IgD-negative memory B cell (primary cell): ENCODE measurements around the gene AFTPH. TPM values are rescaled to one million over a fixed set of nuclear protein-coding genes. Genes with fewer than 3 reads are reported as not detected.
A peak's percentile ranks its signal among the peaks of the same experiment; 100 is the strongest.

Experiments
- H3K27ac Mint-ChIP-seq, 3 donors: one replicate each; pipeline ENCODE4 v1.8.0; 2020 to 2022; ENCODE audit warnings: mild to moderate bottlenecking in 3 of 3, mixed read lengths in 3 of 3, moderate library complexity in 1 of 3
- H3K27me3 Mint-ChIP-seq: one replicate; pipeline ENCODE4 v1.8.0; 2021; ENCODE audit warnings: mixed read lengths
- H3K36me3 Mint-ChIP-seq: one replicate; pipeline ENCODE4 v1.8.0; 2020; ENCODE audit warnings: mild to moderate bottlenecking, mixed read lengths
- H3K4me1 Mint-ChIP-seq, 3 donors: one replicate each; pipeline ENCODE4 v1.8.0; 2020 to 2022; ENCODE audit warnings: mixed read lengths in 3 of 3, mild to moderate bottlenecking in 1 of 3
- H3K4me3 Mint-ChIP-seq, 4 donors: one replicate each; pipeline ENCODE4 v1.8.0; 2020 to 2022; ENCODE audit warnings: mild to moderate bottlenecking in 4 of 4, mixed read lengths in 4 of 4, moderate library complexity in 3 of 4
- H3K9me3 Mint-ChIP-seq, 3 donors: one replicate each; pipeline ENCODE4 v1.8.0; 2020 to 2021; ENCODE audit warnings: mixed read lengths in 3 of 3, mild to moderate bottlenecking in 1 of 3
- polyA plus RNA-seq: library from polyadenylated mRNA; unstranded; fragments of 300-500 nt; fragmentation: Illumina TruSeq; gene quantifications from one replicate; pipeline ENCODE4 v1.2.3, GENCODE V29; 2021

AFTPH gene
- polyA plus RNA-seq, 1 donor from 2014 or later, result 63.5 TPM

DNA sequence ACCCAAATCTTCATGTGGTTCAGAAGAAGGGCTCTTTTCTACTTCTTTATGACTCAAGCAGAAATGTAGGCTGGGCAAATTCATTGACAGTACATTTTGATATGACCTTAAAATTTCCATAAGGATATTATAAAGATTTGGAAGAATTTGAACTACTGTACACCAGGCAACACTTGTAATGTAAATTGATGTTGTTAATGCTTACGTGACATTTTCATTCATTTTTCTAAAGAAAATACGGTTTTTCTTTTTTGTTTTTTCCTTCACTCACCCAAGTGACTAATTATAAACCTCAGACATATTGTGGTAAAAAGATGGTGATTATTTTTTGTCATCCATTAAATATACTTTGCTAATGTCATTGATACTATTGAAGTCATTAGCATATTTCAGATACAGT lies 17.4 kb downstream of the AFTPH start:
- peaks cover 7% of the 10 kb centered on the region for H3K36me3 Mint-ChIP-seq
- no peaks in the 10 kb centered on the region for H3K27me3 Mint-ChIP-seq
- no peak overlapping the region for H3K4me3 Mint-ChIP-seq
- peaks cover 59 to 65% (median 65%) of the 10 kb centered on the region in 3 donors for H3K4me1 Mint-ChIP-seq
- H3K27ac Mint-ChIP-seq, result no peak overlapping the region
- no peaks in the 10 kb centered on the region for H3K9me3 Mint-ChIP-seq

- Mint-ChIP-seq H3K4me1 (peaks cover 59 to 67% (median 64%) of the 10 kb centered on the region in 3 donors), H3K27ac (no peak overlapping the region), H3K27me3 (no peaks in the 10 kb centered on the region)
Measured at GRCh38 chr2:64542071-64543007, 18.2 kb downstream of the AFTPH start.

DNA sequence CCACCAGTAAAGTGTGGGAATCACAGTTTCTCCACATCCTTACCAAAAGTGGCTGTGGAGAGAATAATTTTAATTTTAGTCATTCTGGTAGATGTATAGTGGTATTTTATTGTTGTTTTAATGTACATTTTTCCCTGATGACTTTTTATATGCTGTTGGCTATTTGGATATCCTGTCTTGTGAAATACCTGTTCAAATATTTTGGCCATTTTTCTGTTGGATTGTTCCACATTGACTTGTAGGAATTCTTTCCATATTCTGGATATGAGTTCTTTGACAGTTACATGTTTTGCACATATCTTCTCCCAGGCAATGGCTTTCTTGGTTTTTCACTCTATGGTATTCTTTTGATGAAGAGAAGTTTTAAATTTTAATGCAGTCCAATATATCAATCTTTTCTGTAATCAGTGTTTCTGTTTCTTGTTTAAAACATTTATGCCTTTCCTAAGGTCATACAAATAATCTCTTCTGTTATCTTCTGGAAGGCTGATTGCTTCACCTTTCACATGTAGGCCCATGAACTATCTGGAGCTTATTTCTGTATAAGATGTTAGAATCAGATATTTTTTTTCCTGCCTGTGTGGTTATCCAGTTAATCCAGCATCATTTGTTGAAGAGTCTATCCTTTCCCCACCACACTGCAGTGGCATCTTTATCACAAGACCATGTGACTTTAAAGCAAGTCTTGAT lies 19.0 kb downstream of the AFTPH start:
- Mint-ChIP-seq H3K36me3 (peaks cover 5% of the 10 kb centered on the region), H3K27ac (no peak overlapping the region), H3K27me3 (no peaks in the 10 kb centered on the region), H3K4me3 (no peak overlapping the region), H3K9me3 (no peaks in the 10 kb centered on the region), H3K4me1 (peaks cover 56 to 64% (median 64%) of the 10 kb centered on the region in 3 donors)

More at GRCh38 chr2:64542071-64543007, 18.2 kb downstream of the AFTPH start:
- H3K36me3 Mint-ChIP-seq, result peaks cover 5% of the 10 kb centered on the region
- H3K4me3 Mint-ChIP-seq, result peak overlapping the region in 1 of 4 donors; percentile 73
- no peaks in the 10 kb centered on the region for H3K9me3 Mint-ChIP-seq

DNA sequence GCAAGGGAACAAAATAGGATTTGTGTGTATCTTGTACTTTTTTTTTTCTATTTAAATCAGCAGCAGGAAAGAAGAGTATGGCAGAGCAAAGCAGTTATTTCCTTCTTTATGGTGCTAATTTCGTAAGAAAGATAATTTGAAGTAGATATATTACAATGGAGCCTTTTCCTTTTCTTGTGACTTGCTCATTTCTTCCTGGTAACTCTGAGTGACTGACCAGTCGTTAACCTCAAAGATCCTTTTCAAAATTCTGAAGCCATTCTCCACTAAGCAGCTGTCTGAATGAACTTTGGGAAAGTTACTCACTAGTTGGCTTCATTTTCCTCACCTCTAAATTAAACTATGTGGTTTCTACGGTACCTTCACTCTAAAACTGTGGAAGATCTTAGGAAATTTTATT lies 24.6 kb downstream of the AFTPH start:
- Mint-ChIP-seq H3K4me3 (peak overlapping the region in 1 of 4 donors; percentile 9), H3K27me3 (no peaks in the 10 kb centered on the region), H3K4me1 (peaks cover 24 to 42% (median 39%) of the 10 kb centered on the region in 3 donors), H3K36me3 (peaks cover 3% of the 10 kb centered on the region), H3K27ac (no peak overlapping the region), H3K9me3 (no peaks in the 10 kb centered on the region)

GRCh38 chr2:64550042-64550441 lies 25.9 kb downstream of the AFTPH start:
- no peak overlapping the region for H3K27ac Mint-ChIP-seq
- no peaks in the 10 kb centered on the region for H3K27me3 Mint-ChIP-seq
- peaks cover 19 to 40% (median 33%) of the 10 kb centered on the region in 3 donors for H3K4me1 Mint-ChIP-seq
- H3K9me3 Mint-ChIP-seq, result no peaks in the 10 kb centered on the region
- no peak overlapping the region for H3K4me3 Mint-ChIP-seq
- peaks cover 3% of the 10 kb centered on the region for H3K36me3 Mint-ChIP-seq

- Mint-ChIP-seq H3K36me3 (peaks cover 3% of the 10 kb centered on the region), H3K27me3 (no peaks in the 10 kb centered on the region), H3K4me3 (peak overlapping the region in 1 of 4 donors; percentile 12), H3K9me3 (no peaks in the 10 kb centered on the region), H3K4me1 (peaks cover 25 to 40% (median 34%) of the 10 kb centered on the region in 3 donors), H3K27ac (peak overlapping the region in 2 of 3 donors; percentile 12 to 60)
Measured at GRCh38 chr2:64551851-64552250, 27.7 kb downstream of the AFTPH start.

GRCh38 chr2:64554117-64554516 lies 30.0 kb downstream of the AFTPH start:
- Mint-ChIP-seq H3K27me3 (no peaks in the 10 kb centered on the region), H3K27ac (peak overlapping the region in 2 of 3 donors; percentile 46 to 59), H3K36me3 (peaks cover 1% of the 10 kb centered on the region), H3K4me3 (no peak overlapping the region), H3K9me3 (no peaks in the 10 kb centered on the region), H3K4me1 (peaks cover 23 to 32% (median 26%) of the 10 kb centered on the region in 3 donors)

DNA sequence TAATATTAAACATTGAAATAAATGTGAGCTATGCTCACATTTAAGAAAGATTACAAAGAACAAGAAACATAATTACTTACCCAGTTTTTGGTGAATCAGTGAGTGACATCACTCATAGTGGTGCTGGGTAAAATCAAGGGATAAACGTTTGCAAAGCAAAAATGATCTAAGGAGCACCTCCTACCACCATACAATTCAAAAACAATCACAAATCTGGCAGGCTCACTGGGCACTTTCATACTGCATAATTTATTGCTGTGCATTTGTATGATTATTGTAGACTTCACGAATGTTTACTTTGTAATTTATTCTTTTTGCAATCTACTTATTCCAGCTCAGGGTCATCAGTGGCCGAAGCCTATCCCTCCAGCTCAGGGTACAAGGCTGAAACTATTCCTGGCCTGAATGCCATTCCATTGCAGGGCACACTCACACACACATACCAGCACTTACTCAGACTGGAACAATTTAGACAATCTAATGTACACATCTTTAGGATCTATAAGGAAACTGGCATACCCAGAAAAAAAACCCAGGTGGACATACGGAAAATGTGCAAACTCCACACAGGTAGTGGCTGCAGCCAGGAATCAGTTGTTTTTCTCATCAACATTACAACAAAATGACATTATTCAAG lies 34.4 kb downstream of the AFTPH start:
- Mint-ChIP-seq H3K4me3 (no peak overlapping the region), H3K27ac (peak overlapping the region in 2 of 3 donors; percentile 36 to 76), H3K4me1 (peaks cover 19 to 31% (median 31%) of the 10 kb centered on the region in 3 donors), H3K9me3 (no peaks in the 10 kb centered on the region), H3K36me3 (no peaks in the 10 kb centered on the region), H3K27me3 (no peaks in the 10 kb centered on the region)

DNA sequence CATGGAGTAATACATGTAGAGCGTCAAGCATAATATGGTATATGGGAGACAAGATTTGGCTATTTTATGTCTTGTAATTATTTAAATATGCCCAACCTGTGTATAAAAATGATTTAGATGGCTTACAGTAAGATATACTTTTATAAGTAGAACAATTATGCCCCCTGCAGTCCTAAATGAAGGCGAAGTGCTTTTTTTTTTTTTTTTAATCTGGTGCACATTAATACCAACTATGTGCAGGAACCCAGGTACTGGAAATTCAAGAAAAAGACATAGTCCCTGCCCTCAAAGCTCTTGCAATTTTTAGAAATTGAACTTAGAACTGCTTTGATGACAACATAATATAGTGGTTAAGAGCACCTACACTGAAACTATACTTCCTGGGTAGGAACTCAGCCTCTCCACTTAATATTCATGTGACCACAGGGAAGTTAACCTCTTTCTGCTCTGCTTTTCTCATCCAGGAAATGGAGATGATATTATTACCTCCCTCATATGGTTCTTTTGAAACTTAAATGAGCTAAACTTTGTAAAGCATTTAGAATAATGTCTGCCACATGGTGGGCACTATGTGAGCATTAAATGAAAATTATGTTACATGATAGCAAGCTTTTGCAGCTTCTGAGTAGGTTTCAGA lies 38.1 kb downstream of the AFTPH start:
- no peaks in the 10 kb centered on the region for H3K27me3 Mint-ChIP-seq
- no peaks in the 10 kb centered on the region for H3K9me3 Mint-ChIP-seq
- no peak overlapping the region for H3K4me3 Mint-ChIP-seq
- H3K4me1 Mint-ChIP-seq, result peaks cover 23 to 29% (median 28%) of the 10 kb centered on the region in 3 donors
- no peaks in the 10 kb centered on the region for H3K36me3 Mint-ChIP-seq
- H3K27ac Mint-ChIP-seq, result peak overlapping the region in 2 of 3 donors; percentile 19 to 53

- no peak overlapping the region for H3K4me3 Mint-ChIP-seq
- peaks cover 23 to 28% (median 23%) of the 10 kb centered on the region in 3 donors for H3K4me1 Mint-ChIP-seq
- no peaks in the 10 kb centered on the region for H3K27me3 Mint-ChIP-seq
- no peaks in the 10 kb centered on the region for H3K36me3 Mint-ChIP-seq
- H3K27ac Mint-ChIP-seq, result no peak overlapping the region
- no peaks in the 10 kb centered on the region for H3K9me3 Mint-ChIP-seq
Measured at GRCh38 chr2:64563436-64563938, 39.4 kb downstream of the AFTPH start.

- Mint-ChIP-seq H3K27ac (peak overlapping the region in 1 of 3 donors; percentile 69), H3K27me3 (no peaks in the 10 kb centered on the region), H3K36me3 (no peaks in the 10 kb centered on the region), H3K4me3 (no peak overlapping the region), H3K4me1 (peaks cover 20 to 26% (median 21%) of the 10 kb centered on the region in 3 donors), H3K9me3 (no peaks in the 10 kb centered on the region)
Measured at GRCh38 chr2:64565949-64566710, 42.0 kb downstream of the AFTPH start.

DNA sequence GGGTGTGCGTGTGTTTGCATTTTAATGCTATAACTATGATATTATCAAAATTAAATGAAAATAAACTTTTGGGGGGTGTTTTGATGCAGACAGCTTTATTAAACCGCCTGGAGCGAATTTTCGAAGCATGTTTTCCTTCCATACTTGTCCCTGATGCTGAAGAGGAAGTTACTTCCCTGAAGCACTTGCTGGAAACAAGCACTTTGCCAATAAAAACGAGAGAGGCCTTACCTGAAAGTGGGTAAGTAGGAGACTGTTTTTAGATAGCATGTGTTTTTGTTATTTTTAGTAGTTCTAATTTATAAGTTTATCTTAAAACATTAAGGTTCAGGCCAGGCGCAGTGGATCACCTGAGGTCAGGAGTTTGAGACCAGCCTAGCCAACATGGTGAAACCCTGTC lies 43.3 kb downstream of the AFTPH start:
- Mint-ChIP-seq H3K9me3 (no peaks in the 10 kb centered on the region), H3K4me1 (peaks cover 12 to 21% (median 13%) of the 10 kb centered on the region in 3 donors), H3K27me3 (no peaks in the 10 kb centered on the region), H3K4me3 (peak overlapping the region in 1 of 4 donors; percentile 22), H3K27ac (no peak overlapping the region), H3K36me3 (no peaks in the 10 kb centered on the region)

- H3K27me3 Mint-ChIP-seq, result no peaks in the 10 kb centered on the region
- peaks cover 9 to 15% (median 12%) of the 10 kb centered on the region in 3 donors for H3K4me1 Mint-ChIP-seq
- H3K9me3 Mint-ChIP-seq, result no peaks in the 10 kb centered on the region
- H3K4me3 Mint-ChIP-seq, result no peak overlapping the region
- no peak overlapping the region for H3K27ac Mint-ChIP-seq
- H3K36me3 Mint-ChIP-seq, result no peaks in the 10 kb centered on the region
Measured at GRCh38 chr2:64568836-64569235, 44.7 kb downstream of the AFTPH start.

DNA sequence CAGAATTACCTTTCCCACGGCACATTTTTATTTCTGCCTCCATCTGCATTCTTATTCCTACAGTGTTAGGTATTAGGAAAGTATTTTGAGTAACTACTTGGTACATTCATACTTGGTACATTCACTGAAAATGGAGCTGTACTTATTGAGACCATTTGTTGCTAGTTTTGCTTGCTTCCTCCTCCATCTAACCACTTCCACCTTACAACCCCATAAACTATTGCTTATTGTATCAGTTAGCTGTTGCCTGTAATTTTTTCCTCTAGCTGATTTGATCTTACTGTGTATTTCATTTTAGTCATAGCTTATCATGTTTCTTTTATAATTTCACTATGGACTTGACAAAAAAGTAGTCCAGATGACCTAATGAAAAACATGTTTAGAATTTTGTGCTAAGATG lies 50.7 kb downstream of the AFTPH start:
- Mint-ChIP-seq H3K36me3 (no peaks in the 10 kb centered on the region), H3K9me3 (no peaks in the 10 kb centered on the region), H3K4me3 (peak overlapping the region in 1 of 4 donors; percentile 63), H3K27ac (peak overlapping the region in 2 of 3 donors; percentile 80 to 82), H3K4me1 (peaks cover 4 to 9% (median 7%) of the 10 kb centered on the region in 3 donors), H3K27me3 (no peaks in the 10 kb centered on the region)
